Astrocyte (in vitro differentiated cells and primary cell): ENCODE results near the gene RBM44. TPM values are rescaled to one million over a fixed set of nuclear protein-coding genes. Genes with fewer than 3 reads are reported as not detected.

Experiments
- DNase-seq: peaks from one replicate; pipeline ENCODE4 v3.0.0-alpha.2; 2010; ENCODE audit warnings: low read depth
- FAIRE-seq: peaks from 2 replicates; lab custom pipeline; 2011; peaks lifted over from hg19 to GRCh38; lab: Jason Lieb, UNC
- H2AFZ ChIP-seq: 2 replicates; pipeline ENCODE4 v1.6.0; 2012; ENCODE audit warnings: low read depth, low read length, inconsistent platforms
- H3K27ac ChIP-seq: 2 replicates; pipeline ENCODE4 v1.5.1; 2011; ENCODE audit warnings: low read depth, low read length, inconsistent platforms
- H3K27me3 ChIP-seq: 2 replicates; pipeline ENCODE4 v1.6.0; 2011; ENCODE audit warnings: low read length, inconsistent platforms; ENCODE audit not compliant: insufficient read depth
- H3K36me3 ChIP-seq: 2 replicates; pipeline ENCODE4 v1.5.1; 2011; ENCODE audit warnings: low read length, inconsistent platforms; ENCODE audit not compliant: insufficient read depth
- H3K4me1 ChIP-seq: 2 replicates; pipeline ENCODE4 v1.5.1; 2011; ENCODE audit warnings: low read length, inconsistent platforms; ENCODE audit not compliant: insufficient read depth
- H3K4me2 ChIP-seq: 2 replicates; pipeline ENCODE4 v1.6.0; 2012; ENCODE audit warnings: low read length, inconsistent platforms
- H3K4me3 ChIP-seq: 2 replicates; pipeline ENCODE4 v1.5.1; 2011; ENCODE audit warnings: low read depth, mild to moderate bottlenecking, low read length, inconsistent platforms; ENCODE audit not compliant: insufficient read depth
- H3K79me2 ChIP-seq: 2 replicates; pipeline ENCODE4 v1.6.0; 2012; ENCODE audit warnings: mild to moderate bottlenecking, low read length, inconsistent platforms; ENCODE audit not compliant: insufficient read depth
- H3K9ac ChIP-seq: 2 replicates; pipeline ENCODE4 v1.6.0; 2012; ENCODE audit warnings: mild to moderate bottlenecking, low read length, inconsistent platforms
- H3K9me3 ChIP-seq: 2 replicates; pipeline ENCODE4 v1.5.1; 2012; ENCODE audit warnings: low read depth, mild to moderate bottlenecking, low read length, inconsistent platforms; ENCODE audit not compliant: insufficient read depth
- H4K20me1 ChIP-seq: 2 replicates; pipeline ENCODE4 v1.6.0; 2012; ENCODE audit warnings: low read length, inconsistent platforms; ENCODE audit not compliant: insufficient read depth
- H3K27ac Mint-ChIP-seq: one replicate; pipeline ENCODE4 v1.8.0; 2021; ENCODE audit warnings: mild to moderate bottlenecking, mixed read lengths; ENCODE audit not compliant: unreplicated experiment
- H3K27me3 Mint-ChIP-seq: one replicate; pipeline ENCODE4 v1.8.0; 2021; ENCODE audit warnings: low read depth, mixed read lengths; ENCODE audit not compliant: unreplicated experiment
- H3K36me3 Mint-ChIP-seq: one replicate; pipeline ENCODE4 v1.8.0; 2021; ENCODE audit warnings: low read depth, mixed read lengths; ENCODE audit not compliant: unreplicated experiment
- H3K4me1 Mint-ChIP-seq: one replicate; pipeline ENCODE4 v1.8.0; 2021; ENCODE audit warnings: low read depth, mixed read lengths; ENCODE audit not compliant: unreplicated experiment
- H3K4me3 Mint-ChIP-seq: one replicate; pipeline ENCODE4 v1.8.0; 2021; ENCODE audit warnings: mild to moderate bottlenecking, moderate library complexity, mixed read lengths; ENCODE audit not compliant: unreplicated experiment
- H3K9me3 Mint-ChIP-seq: one replicate; pipeline ENCODE4 v1.8.0; 2021; ENCODE audit warnings: mild to moderate bottlenecking, mixed read lengths; ENCODE audit not compliant: unreplicated experiment
- EZH2 ChIP-seq: IDR thresholded peaks from 2 replicates; pipeline ENCODE4 v1.6.1; 2012; ENCODE audit warnings: mild to moderate bottlenecking, low read length, inconsistent platforms; ENCODE audit not compliant: insufficient read depth
- total RNA-seq: library from RNA; stranded (reverse); gene quantifications from 2 replicates; pipeline ENCODE4 v1.2.1, GENCODE V29; 2021
- TF ChIP-seq, protein P1 (sequence below): IDR thresholded peaks from 2 replicates; pipeline ENCODE4 v1.5.1; 2011; ENCODE audit warnings: low read depth, mild to moderate bottlenecking, inconsistent platforms, low read length, moderate library complexity; ENCODE audit not compliant: insufficient read depth

RBM44 gene
- total RNA-seq, 1 donor from 2014 or later, result 0.32 TPM

GRCh38 chr2:237878321-237879057 lies 79.9 kb downstream of the RBM44 start:
- H3K36me3 ChIP-seq, result no peaks in the 10 kb centered on the region
- no peak overlapping the region for H2AFZ ChIP-seq
- H3K9me3 Mint-ChIP-seq, result no peaks in the 10 kb centered on the region
- no peak overlapping the region for H3K9ac ChIP-seq
- H3K4me1 Mint-ChIP-seq, result peaks cover 9% of the 10 kb centered on the region
- TF ChIP-seq, protein P1, sequence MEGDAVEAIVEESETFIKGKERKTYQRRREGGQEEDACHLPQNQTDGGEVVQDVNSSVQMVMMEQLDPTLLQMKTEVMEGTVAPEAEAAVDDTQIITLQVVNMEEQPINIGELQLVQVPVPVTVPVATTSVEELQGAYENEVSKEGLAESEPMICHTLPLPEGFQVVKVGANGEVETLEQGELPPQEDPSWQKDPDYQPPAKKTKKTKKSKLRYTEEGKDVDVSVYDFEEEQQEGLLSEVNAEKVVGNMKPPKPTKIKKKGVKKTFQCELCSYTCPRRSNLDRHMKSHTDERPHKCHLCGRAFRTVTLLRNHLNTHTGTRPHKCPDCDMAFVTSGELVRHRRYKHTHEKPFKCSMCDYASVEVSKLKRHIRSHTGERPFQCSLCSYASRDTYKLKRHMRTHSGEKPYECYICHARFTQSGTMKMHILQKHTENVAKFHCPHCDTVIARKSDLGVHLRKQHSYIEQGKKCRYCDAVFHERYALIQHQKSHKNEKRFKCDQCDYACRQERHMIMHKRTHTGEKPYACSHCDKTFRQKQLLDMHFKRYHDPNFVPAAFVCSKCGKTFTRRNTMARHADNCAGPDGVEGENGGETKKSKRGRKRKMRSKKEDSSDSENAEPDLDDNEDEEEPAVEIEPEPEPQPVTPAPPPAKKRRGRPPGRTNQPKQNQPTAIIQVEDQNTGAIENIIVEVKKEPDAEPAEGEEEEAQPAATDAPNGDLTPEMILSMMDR, result no peak
- TF ChIP-seq EZH2, result no peak
- H3K4me3 ChIP-seq, result no peak overlapping the region
- H3K4me1 ChIP-seq, result peaks cover 22% of the 10 kb centered on the region
- H3K27me3 Mint-ChIP-seq, result peaks cover 1% of the 10 kb centered on the region
- no peaks in the 10 kb centered on the region for H3K9me3 ChIP-seq
- H3K27ac Mint-ChIP-seq, result no peak overlapping the region
- no peak for FAIRE-seq
- H3K4me3 Mint-ChIP-seq, result no peak overlapping the region
- H3K36me3 Mint-ChIP-seq, result peaks cover 9% of the 10 kb centered on the region
- DNase-seq, result no peak
- no peaks in the 10 kb centered on the region for H4K20me1 ChIP-seq
- no peak overlapping the region for H3K27ac ChIP-seq
- H3K27me3 ChIP-seq, result no peaks in the 10 kb centered on the region
- H3K79me2 ChIP-seq, result no peaks in the 10 kb centered on the region
- no peak overlapping the region for H3K4me2 ChIP-seq

DNA sequence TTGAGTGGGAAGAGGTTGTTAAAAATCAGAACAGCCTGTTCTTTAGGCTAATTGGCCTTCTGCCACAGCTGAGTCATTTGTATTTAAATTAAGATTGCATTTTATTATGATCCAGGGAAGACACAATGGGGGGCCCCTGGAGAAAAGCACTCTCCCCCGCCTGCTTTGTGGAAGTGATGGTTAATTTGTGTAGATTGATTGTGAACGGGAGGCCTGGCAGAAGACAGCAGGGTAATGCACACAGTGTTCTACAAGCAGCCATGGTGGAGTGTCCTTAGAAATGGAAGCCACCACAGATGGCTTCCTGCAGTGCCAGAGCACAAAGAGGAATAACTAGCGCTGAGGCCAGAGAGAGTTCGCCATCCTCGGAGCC lies 80.5 kb downstream of the RBM44 start:
- Mint-ChIP-seq H3K4me1 (peaks cover 5% of the 10 kb centered on the region), H3K36me3 (peaks cover 9% of the 10 kb centered on the region), H3K4me3 (no peak overlapping the region), H3K9me3 (no peaks in the 10 kb centered on the region), H3K27me3 (peaks cover 1% of the 10 kb centered on the region), H3K27ac (no peak overlapping the region)
- Histone ChIP-seq H3K79me2 (no peaks in the 10 kb centered on the region), H3K27me3 (no peaks in the 10 kb centered on the region), H3K9me3 (no peaks in the 10 kb centered on the region), H3K9ac (no peak overlapping the region), H4K20me1 (no peaks in the 10 kb centered on the region), H3K4me2 (no peak overlapping the region), H3K36me3 (no peaks in the 10 kb centered on the region), H3K4me3 (no peak overlapping the region), H3K27ac (no peak overlapping the region), H2AFZ (no peak overlapping the region), H3K4me1 (peaks cover 16% of the 10 kb centered on the region)
- FAIRE-seq (no peak), DNase-seq (no peak)
- TF ChIP-seq, protein P1, result no peak

GRCh38 chr2:237879991-237880560 lies 81.5 kb downstream of the RBM44 start:
- peaks cover 1% of the 10 kb centered on the region for H3K27me3 Mint-ChIP-seq
- H3K27me3 ChIP-seq, result no peaks in the 10 kb centered on the region
- FAIRE-seq, result no peak
- no peak overlapping the region for H3K4me3 ChIP-seq
- H3K4me1 ChIP-seq, result peaks cover 6% of the 10 kb centered on the region
- no peak overlapping the region for H3K4me2 ChIP-seq
- no peak for DNase-seq
- H3K79me2 ChIP-seq, result no peaks in the 10 kb centered on the region
- no peaks in the 10 kb centered on the region for H3K4me1 Mint-ChIP-seq
- H3K9me3 ChIP-seq, result no peaks in the 10 kb centered on the region
- H3K9me3 Mint-ChIP-seq, result no peaks in the 10 kb centered on the region
- no peak overlapping the region for H3K27ac ChIP-seq
- no peaks in the 10 kb centered on the region for H3K36me3 ChIP-seq
- TF ChIP-seq, protein P1, result no peak
- TF ChIP-seq EZH2, result no peak
- H3K36me3 Mint-ChIP-seq, result peaks cover 9% of the 10 kb centered on the region
- H2AFZ ChIP-seq, result no peak overlapping the region
- no peak overlapping the region for H3K9ac ChIP-seq
- H3K27ac Mint-ChIP-seq, result no peak overlapping the region
- no peaks in the 10 kb centered on the region for H4K20me1 ChIP-seq
- H3K4me3 Mint-ChIP-seq, result no peak overlapping the region
